HG03103 (cell line): Measurements from ENCODE around the gene KCNQ1.

Experiments
- ATAC-seq: cut with Tn5 transposase; IDR thresholded peaks from one replicate; pipeline ENCODE4 v1.9.1; 2021; ENCODE audit warnings: low read depth; ENCODE audit not compliant: unreplicated experiment

The KCNQ1 gene

DNA sequence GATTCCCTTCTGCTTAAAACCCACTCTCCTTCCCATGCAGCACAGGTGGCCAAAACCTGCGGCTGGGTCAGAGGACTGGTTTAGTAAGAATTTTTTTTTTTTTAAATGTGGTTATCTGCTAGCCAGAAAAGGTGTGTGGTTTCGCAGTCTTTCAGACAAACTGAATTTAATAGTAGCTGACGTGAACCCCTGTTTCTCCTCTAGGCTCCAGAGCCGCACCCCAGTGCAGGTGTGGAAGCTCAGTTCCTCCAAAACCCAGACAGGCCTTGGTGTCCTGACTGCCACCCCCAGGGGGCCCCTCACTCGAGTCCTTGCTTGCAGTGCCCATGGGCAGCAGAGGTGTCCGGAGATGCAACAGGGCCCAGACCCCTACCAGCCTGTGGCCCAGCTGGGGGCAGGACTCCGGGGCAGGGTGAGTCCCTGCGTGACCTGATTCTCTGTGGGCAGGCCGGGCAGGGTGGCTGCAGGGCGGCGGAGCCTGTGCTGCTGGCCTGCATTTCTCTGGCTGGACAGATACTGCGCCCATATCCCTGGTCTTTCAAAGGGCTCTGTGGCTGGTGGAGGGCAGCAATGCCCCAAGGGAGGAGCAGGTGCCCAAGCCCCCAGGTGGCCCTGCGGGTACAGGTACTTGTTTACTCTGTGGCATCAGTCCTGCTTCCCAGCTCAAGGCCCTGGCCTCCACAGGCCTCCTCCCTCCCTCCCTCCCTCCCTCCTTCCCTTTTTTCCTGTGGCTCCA lies 15.2 kb downstream of the KCNQ1 start:
- no peak for ATAC-seq

GRCh38 chr11:2460540-2461252 lies 15.9 kb downstream of the KCNQ1 start:
- ATAC-seq = no peak

GRCh38 chr11:2461253-2461955 lies 16.6 kb downstream of the KCNQ1 start:
- no peak for ATAC-seq

GRCh38 chr11:2461956-2462542 lies 17.2 kb downstream of the KCNQ1 start:
- no peak for ATAC-seq

- ATAC-seq = no peak
Observed at GRCh38 chr11:2462543-2462985, 17.8 kb downstream of the KCNQ1 start.

DNA sequence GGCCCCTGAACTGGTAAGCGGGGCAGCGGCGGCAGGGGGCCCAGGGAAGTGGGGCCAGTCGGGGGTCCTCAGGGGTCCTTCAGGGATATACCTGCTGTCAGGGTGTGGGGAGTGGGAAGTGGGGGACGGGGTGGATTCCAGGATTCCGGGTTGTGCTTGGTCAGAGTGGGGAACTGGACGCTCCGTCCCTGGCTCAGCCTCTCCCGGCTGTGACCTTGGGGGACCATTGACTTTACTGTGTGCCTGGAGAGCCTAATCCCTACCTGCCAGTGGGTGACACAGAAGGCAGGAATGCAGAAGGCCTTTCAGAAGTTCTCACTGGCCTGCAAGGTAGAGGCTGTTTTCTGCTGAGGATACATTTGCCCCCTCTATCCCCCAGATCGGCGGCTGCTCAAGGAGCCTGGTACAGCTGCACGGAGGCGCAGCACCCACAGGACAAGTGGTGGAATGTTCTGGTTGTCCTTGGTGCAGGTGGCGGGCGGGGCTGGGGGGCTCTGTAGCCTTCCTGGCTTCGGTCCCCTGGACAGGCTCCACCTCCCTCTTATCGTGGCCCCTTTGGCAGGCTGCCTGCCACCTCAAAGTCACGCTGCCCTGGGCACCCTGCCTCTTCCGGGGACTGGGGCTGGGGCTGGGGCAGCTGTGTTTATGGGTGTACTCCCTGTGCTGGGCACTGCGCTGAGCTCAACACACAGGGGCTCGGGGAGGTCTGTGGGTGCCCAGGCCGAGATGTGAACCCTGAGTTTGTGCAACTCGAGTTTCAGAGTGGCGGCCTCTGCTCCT lies 18.4 kb downstream of the KCNQ1 start:
- ATAC-seq = no peak

GRCh38 chr11:2463766-2464277 lies 19.0 kb downstream of the KCNQ1 start:
- no peak for ATAC-seq

DNA sequence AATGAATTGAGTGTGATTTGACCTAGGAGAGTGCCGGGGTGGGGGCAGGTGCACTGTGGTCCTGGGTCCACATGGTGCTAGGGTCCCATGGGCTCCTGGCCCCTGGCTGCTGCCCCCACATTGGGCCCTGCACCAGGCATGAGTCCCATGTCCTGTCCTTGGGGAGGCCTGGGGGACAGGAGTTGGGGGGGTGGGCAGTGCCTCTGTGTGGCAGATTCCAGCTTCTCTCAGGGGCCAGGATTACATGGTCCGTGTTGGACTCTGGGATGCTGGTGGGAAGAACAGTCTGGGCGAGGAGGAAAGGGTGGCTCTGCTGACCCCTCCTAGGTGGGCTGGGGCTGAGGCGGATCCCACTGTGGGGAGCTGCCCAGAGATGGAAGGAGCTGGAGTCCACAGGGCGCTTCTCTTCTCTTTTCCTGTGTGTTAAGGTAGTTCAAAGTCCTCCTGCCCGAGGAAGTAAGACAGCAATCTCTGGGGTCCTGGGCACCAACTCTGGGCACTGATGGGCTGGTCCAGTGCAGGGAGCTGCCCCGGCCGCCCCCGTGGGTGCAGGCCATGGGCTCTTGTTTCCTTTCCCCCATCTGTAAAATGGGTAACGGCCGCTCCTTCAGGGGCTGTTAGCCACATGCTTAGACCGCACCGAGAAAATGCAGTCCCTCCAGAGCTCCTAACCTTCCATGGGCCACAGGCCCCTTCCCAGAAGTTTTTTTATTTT lies 19.8 kb downstream of the KCNQ1 start:
- no peak for ATAC-seq

- no peak for ATAC-seq
Observed at GRCh38 chr11:2465202-2466068, 20.6 kb downstream of the KCNQ1 start.

DNA sequence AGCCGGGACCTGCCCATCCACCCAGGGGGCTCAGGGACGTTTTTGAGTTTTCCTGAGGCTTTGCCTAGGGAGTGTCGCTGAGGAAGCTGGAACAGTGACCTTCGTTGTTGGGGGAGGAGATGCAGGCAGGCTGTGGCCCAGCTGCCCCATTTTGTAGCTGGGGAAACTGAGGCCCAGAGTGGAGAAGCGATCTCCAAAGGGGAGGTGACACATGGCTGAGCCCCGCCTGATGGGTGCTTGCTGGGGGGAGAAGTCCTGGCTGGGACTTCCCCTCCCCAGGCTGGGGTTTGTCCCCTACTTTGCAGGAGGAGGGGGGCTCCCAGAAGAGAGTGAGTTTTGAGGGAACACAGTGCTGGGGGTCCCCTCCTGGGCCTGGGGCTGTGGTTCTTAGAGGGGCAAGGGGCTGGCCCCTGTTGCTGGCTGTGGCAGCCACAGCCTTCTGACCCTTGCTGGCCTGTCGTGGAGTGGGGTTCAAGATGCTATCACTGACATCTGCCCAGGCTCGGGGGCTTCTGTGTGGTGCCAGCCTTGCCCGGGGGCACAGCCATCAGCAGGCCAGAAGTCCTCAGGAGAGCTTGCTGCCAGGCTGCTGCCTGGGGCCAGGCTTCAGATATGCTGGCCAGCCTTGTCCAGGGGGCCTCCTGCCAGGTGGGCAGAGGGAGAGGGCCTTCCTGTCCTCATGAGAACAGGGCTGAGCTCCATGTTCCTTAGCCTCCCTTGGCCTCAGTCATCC lies 21.4 kb downstream of the KCNQ1 start:
- no peak for ATAC-seq

- ATAC-seq = peak; percentile 71
Observed at GRCh38 chr11:2466869-2467694, 22.3 kb downstream of the KCNQ1 start.

GRCh38 chr11:2467695-2468055 lies 22.9 kb downstream of the KCNQ1 start:
- no peak for ATAC-seq

- no peak for ATAC-seq
Observed at GRCh38 chr11:2468363-2469235, 23.8 kb downstream of the KCNQ1 start.

DNA sequence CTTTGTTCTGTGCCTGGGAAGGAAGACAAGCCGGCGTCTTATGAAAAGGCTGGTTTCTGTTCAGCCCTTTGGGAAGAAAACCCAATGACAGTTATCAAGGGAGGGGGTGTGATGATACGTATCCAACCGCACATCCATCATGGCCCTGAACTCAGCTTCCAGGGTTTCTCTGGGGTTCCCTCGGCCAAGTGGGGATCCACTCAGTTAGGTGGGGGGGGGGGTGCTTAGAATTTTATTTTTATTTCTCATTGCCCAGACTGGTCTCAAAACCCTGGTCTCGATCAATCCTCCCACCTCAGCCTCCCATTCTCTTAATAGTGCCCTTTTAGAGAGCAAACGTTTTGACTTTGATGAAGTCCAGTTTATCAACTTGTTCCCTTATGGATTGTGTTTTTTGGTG lies 25.7 kb downstream of the KCNQ1 start:
- ATAC-seq = no peak

DNA sequence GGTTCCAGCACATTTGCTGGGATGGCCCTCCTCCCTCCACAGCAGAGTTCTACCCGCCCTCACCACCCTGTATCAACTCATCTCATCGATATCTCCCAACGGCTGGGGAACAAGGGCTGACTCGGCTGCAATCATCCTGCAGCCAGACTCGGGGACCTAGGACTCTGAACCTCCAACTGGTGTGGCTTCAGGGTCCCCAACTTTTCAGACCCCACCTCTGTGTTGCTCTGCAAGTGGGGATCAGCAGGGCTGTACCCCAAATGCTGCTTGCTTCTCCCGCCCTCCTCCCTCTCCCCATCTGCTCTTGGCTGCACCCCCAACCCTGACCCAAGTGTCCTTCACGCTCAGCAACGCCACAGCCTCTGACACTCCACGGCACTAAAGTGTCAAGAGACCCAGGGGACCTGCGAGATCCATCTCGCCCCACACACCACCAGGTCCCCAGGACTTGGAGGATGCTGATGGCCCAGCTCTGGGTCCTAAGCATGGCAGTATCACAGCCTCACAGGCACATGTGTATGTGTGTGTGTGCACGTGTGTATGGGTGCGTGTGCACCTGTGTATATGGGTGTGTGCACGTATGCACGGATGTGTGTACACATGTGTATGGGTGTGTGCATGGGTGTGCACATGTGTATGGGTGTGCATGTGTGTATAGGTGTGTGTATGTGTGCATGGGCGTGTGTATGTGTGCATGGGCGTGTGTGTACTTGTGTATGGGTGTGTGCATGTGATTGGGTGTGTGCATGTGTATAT lies 26.4 kb downstream of the KCNQ1 start:
- no peak for ATAC-seq

GRCh38 chr11:2471804-2472096 lies 26.9 kb downstream of the KCNQ1 start:
- no peak for ATAC-seq
